ENCODE data around the gene SIGLEC15. TPM values are rescaled to one million over a fixed set of nuclear protein-coding genes. Genes with fewer than 3 reads are reported as not detected.
"Not testable (repeated sequence)": the region's sequence is repeated elsewhere in the genome, so short reads cannot be mapped to it uniquely, and the experiment has no call there.

Gene SIGLEC15
- total RNA-seq, 1 donor from 2014 or later: 0.31 TPM

DNA sequence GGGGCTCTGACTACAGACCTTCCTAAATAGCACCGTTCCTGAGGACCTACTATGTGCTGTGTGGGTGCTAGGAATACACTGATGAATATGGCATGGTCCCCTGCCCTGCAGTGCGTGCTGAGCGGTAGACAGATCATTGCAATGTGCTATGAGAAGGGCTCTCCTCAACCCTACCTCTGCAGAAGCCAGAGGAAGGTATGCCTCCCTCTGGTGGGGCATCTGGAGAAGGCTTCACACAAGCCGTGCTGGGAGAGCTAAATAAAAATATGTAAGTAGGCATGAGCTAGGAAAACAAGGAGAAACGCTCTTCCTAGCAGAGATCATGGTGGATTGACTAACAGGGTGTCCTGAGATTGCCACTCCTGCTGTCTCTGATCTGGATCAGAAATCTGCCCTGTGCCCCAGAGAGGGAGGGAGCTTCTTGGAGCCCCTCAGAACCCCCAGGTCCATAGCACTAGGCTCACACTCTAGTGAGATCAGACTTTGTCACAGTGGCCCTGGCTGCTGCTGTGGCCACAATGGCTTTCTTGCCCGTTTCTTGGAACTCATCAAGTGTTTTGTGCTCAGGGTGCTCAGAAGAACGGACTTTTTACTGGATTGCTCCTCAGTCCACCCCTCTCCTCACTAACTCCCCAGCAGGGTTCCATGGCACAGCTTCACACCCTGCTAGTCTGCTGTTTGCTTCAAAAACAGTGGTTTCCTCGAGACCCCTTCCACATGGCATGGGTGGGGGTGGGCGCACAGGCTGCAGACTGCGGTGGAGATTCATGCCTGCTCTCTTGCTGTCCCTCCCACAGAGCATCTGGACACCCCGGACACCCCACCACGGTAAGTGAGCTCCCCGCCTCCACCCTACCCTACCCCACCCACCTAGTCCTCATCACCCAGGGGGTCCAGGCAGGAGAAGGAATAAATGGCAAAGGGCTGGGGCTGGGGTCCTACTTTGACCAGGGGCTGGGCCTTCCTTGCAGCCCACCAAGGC is 14.2 kb downstream of the SIGLEC15 start:
- intact Hi-C loops (cut with DNase I): loop anchor here (10.0 kb wide), 1 partner anchor 175 kb away; no protein-coding TSS in a partner anchor
- no peak for DNase-seq (ENCODE audit: low spot score)
- ATAC-seq: peak; percentile 46

DNA sequence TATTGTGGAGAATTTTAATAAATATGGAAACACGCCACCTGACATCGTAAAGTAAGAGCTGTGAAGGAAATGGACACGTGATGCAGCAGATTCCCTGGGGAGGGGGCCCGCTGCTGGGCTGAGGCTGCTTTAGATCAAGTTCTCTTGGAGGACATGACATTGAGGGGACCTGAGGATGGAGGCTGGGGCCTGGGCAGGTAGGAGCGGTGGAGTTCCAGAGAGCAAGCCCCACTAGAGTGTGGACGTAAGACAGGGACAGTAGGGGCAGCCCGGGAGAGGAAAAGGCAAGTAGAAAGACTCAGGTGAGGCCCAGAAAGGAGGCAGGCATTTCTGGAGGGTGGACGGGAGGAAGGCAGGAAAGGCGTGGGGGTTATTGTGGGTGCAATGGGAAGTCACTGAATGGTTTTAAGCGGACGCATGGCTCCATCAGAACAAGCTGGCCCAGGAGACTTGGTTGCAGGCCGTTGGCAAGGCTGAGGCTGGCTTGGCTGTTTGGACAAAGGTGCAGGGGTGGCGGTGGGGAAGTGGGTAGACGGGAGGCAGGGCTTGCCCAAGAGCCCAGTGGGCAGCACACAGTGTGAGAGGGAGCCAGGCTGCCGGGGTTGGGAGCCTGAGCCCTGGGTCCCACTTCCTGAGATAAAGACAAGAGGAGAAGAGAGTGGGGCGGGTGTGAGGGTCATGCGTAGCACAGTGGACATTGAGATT is 15.7 kb downstream of the SIGLEC15 start:
- DNase-seq (ENCODE audit: low spot score) (no peak), ATAC-seq (no peak)
- intact Hi-C loops (cut with DNase I): loop anchor here (10.0 kb wide), 1 partner anchor 176 kb away; no protein-coding TSS in a partner anchor

DNA sequence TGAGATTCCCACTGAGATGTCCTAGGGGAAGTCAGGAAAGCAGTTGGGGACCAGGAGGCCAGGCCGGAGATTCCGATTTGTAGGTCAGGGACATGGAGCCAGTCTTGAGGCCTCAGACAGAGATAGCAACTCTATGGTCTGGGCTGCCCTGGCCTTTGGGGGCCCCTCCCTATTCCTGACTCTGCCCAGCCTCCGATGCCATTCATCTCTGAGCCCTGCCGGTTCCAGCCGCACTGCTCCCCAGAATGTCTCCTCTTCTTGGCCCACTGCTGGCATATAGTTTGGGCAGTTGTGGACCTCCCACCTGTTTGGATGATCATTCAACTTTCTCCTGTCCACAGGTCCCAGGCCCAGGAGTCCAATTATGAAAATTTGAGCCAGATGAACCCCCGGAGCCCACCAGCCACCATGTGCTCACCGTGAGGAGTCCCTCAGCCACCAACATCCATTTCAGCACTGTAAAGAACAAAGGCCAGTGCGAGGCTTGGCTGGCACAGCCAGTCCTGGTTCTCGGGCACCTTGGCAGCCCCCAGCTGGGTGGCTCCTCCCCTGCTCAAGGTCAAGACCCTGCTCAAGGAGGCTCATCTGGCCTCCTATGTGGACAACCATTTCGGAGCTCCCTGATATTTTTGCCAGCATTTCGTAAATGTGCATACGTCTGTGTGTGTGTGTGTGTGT is 16.4 kb downstream of the SIGLEC15 start:
- no peak for DNase-seq (ENCODE audit: low spot score)
- ATAC-seq: no peak
- intact Hi-C loops (cut with DNase I): loop anchor here (10.0 kb wide), 1 partner anchor 177 kb away; no protein-coding TSS in a partner anchor

DNA sequence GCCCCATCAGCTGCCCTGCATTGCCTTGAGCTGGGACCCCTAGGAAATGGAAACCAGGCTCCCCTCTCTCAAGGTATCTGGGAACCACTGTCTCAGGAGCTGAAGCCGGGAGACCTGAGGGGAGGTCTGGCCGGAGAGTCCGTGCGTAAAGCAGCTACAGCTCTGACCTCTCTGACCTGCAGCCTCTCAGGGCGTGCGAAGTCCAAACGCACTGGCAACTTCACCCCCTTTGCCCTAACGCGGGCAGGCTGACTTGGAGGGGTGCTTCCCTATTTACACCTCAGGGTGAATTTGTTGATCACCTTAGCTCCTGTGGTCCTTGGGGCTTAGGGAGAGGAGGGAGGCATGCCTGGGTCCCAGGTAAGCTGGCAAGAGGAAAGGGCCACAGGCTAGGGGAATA is 17.5 kb downstream of the SIGLEC15 start:
- intact Hi-C loops (cut with DNase I): loop anchor here (10.0 kb wide), 1 partner anchor 178 kb away; no protein-coding TSS in a partner anchor
- ATAC-seq: no peak
- DNase-seq (ENCODE audit: low spot score): no peak

DNA sequence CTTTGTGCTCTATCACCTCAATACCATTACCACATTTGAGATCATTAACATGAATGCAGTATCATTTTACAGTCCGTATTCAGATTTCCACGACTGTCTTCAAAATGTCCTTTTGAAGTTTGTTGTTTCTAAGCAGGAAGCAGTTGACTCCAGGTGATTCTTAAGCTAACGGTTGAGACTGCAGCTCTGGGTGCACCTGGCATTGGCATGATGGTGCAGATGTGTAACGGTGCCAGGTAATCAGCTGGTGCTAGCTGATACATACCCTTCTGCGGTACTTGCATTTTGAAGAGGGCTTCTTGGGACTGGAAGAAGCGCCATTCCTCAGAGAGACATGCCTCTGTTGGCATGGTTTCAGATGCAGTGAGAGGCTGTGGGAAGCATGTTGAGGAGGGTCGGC is 19.5 kb downstream of the SIGLEC15 start:
- ATAC-seq (no peak), DNase-seq (ENCODE audit: low spot score) (no peak)
- intact Hi-C loops (cut with DNase I): loop anchor here (10.0 kb wide), 1 partner anchor 180 kb away; no protein-coding TSS in a partner anchor

DNA sequence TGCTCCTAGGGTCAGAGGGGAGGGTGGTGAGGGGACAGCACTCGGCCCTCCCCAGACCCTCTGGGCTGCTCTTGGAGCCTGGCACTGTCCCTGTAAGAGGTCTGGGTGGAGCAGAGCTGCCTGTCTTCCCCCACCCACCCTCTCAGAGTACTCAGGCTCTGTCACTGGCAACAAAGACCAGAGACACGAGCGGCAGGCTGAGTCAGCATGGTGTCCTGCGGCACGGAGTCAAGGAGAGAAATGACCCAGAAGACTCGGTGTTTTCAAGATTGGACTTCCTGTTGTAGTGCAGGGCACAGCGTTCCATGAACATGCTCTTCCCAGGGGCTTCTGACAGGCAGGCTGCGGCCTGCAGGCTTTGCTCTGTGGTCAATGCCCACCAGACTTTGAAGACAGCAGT is 19.9 kb downstream of the SIGLEC15 start:
- intact Hi-C loops (cut with DNase I): loop anchor here (10.0 kb wide), 1 partner anchor 181 kb away; no protein-coding TSS in a partner anchor
- DNase-seq (ENCODE audit: low spot score): no peak
- no peak for ATAC-seq

DNA sequence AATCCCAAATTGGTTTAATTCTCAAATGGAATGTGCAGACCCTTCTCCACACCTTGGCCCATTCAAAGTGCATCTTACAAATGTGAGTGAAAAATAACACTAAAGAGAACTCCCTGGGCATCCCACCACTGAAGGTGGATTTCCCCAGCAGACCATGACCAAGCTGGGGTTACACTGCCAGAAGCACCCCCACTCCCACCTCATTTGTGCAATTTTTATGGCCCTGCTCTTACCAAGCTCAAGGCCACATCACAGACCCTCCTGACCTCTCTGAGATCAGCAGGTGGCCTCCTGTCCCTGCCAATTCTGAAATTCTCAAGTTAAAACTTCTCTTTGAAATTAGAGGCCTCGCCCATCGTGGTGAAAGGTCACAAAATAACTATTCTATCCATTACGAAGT is 21.6 kb downstream of the SIGLEC15 start:
- ATAC-seq (no peak), DNase-seq (ENCODE audit: low spot score) (no peak)
- intact Hi-C loops (cut with DNase I): loop anchor here (10.0 kb wide), 1 partner anchor 182 kb away; no protein-coding TSS in a partner anchor

DNA sequence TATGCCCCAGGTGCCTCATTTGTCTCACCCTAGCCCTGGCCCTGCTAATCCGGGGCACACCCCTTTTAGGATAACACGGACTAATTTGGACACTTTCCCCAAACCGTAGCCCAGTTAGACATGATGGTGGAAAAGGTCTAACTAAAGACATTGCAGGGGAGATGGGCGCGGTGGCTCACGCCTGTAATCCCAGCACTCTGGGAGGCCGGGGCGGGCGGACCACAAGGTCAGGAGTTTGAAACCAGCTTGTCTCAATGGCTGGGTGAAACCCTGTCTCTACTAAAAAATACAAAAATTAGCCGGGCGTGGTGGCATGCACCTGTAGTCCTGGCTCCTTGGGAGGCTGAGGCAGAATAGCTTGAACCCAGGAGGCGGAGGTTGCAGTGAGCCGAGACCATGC is 23.2 kb downstream of the SIGLEC15 start:
- ATAC-seq; DNase-seq (ENCODE audit: low spot score): not testable (repeated sequence)
- intact Hi-C loops (cut with DNase I): loop anchor here (10.0 kb wide), 1 partner anchor 184 kb away; no protein-coding TSS in a partner anchor

DNA sequence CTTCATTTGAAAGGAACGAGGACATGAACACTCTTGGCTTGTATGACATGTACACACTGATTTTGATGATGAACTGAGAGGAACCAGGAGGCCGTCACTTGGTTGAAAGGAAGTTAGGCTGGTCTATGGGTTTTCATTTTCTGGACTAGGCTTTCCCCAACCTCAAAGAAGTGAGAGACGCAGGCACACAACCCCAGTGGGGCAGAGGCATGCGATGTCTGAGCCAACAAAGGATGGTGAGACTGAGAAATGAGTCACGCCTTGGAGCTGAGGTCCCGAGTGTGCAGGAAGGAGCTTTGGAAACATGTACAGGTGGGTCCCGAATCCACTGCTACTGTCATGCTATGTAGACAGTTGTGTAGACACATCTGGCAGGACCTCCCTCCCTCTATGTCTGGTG is 24.1 kb downstream of the SIGLEC15 start:
- no peak for ATAC-seq

DNA sequence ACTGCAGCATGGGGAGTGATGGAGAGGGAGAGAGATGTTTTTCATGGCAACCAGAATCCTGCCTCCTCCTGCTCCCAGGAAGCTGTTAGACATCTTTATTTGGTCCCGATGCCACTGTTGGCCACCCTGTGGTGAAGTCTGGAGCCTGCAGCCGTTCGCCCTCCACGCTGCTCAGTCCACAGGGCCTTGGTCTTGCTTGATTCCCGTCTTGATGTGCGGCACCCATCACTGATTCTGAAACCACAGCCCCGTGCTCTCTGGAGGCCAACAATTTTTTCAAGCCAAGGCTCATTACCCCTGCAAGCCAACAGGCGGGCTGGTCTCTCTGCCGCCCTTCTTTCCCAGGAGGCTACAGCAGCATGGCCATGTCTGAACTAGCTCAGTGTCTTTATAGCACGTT is 24.5 kb downstream of the SIGLEC15 start:
- no peak for DNase-seq (ENCODE audit: low spot score)
- no peak for ATAC-seq
- intact Hi-C loops (cut with DNase I): no loop called here

More for the DNA sequence above, 24.1 kb downstream of the SIGLEC15 start:
- no peak for DNase-seq (ENCODE audit: low spot score)
- intact Hi-C loops (cut with DNase I): loop anchor here (10.0 kb wide), 1 partner anchor 185 kb away; no protein-coding TSS in a partner anchor

DNA sequence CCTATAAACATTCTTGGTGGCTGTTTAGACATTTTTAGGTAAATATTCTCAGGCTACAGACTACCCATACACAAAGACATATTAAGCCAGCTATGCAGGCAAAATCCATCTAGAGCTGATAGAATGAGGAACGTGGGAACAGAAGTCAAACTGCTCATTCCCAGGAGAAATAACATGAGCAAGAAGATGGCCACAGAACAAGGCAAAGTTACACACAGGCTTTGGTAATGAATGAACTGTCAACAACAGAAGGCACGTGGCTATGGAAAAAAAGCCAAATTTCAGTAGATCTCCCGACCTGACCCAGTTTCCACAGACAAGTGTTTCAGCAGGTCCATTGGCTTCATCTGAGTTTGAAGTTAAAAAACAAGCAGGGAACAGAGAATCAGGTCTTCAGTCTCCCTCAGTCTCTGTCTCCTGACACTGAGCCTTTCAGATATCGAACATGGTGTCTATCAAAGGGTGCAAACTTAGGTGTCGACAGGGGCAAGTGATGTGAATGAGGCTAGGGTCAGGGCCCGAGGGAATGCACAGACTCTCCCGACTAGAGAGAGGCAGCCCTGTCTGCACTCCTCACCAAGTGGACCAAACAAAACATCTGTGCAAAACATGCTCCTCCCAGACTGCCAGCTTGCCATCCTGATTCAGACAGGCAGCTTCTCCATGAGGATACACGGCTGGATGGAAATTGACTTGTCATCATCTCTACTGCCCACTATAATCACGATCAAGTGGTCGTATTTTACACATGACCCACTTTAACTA is 25.9 kb downstream of the SIGLEC15 start:
- ATAC-seq: peak; percentile 79
- DNase-seq (ENCODE audit: low spot score): no peak
- intact Hi-C loops (cut with DNase I): no loop called here

DNA sequence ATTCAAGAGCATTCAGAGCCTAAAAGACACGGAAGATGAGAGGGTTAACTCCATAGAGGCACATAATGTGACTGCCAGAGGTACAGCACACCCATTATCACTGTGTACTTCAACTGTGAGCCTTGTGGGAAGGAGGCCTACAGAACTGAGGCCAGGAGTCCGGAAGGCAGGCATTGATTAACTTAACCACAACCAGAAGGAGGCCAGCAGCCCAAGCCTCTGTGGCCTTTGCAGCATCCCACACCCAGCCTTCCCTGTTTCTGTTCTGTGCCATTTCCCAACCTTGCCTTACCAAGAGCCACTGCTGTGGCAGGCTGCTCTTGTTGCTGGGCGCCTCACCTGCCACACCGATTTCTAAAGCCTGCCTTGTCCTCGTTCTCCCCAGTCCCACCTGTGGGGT is 27.2 kb downstream of the SIGLEC15 start:
- ATAC-seq: no peak
- intact Hi-C loops (cut with DNase I): no loop called here
- DNase-seq (ENCODE audit: low spot score): no peak

DNA sequence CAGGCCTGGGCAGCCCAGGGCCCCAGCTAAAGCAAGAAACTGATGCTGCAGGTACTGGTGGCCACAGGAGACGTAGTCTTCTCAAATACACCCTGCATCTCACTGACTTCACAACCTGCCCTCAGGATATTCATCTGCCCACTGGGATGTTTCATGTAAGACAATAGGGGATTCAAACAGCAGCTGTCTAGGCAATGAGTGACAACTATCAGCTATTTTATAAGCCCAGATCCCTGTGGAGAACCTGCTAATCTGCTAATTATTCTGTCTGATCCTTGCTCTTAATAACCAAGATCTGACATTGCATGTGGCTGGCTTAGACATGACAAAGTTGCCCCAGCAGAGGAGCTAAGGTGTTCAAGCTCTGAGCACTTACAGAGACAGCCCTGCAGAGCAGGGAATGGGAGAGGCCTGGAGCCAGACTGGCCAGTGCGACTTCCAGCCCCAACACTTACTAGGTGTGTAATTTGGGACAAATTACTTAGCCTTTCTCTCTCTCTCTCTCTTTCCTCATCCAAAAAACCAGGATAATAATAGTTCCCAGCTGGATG is 28.6 kb downstream of the SIGLEC15 start:
- ATAC-seq (no peak), DNase-seq (ENCODE audit: low spot score) (no peak)
- intact Hi-C loops (cut with DNase I): no loop called here

DNA sequence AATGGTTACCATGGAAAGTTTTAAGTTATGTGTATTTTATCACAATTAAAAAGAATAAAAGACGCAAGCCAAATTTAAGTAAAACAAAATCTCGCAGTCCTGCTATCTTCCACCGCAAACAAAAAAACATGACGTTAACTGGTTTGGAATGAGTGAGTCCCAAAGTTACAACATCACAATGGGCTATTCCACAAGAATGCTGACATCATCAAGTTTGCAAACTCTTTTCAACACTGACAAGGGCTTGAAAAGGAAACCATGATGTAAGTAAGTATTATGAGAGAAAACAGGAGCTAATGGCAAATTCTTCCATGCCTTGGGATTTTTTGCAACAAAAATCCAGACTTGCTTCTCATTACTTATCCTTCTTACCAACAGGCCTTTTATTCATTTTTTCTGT is 31.1 kb downstream of the SIGLEC15 start:
- ATAC-seq: no peak
- DNase-seq (ENCODE audit: low spot score): no peak
- intact Hi-C loops (cut with DNase I): no loop called here

DNA sequence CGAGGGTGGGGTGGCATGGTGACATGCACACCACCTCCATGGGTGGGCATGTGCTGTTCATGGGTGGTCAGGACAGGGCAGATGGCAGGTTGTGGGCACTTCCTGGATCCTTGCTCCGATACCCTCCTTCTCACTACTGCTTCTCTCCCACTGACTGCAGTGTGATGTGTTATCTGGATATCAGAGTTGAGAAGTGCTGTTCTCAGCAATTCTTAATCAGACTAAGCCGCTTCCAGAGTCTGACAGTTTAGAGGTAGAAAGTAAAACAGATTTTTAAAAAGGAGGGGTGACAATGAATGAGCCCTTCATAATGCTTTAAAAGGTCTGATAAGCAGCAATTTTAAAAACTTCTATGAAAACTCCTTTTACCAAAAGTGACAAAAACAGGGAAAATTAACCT is 33.9 kb downstream of the SIGLEC15 start:
- ATAC-seq: no peak
- no peak for DNase-seq (ENCODE audit: low spot score)
- intact Hi-C loops (cut with DNase I): no loop called here

DNA sequence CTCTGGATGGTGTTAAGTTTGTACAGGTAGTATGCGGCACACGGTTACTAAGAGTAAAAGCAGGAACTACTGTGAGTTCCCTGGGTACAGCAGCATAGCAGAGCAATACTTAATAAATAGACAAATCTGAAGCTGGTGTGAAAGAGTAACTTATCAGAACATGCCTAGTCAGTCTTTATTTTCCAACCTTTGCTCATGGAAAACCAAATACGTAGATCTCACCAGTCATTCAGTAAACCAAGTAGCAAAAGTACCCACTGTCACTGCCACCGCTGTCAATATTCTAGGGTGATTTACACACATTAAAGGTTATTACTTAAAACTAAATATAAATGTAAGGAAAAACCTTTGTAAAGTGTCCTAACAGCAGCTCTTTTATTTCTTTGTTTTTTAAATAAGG is 35.0 kb downstream of the SIGLEC15 start:
- ATAC-seq: no peak
- DNase-seq (ENCODE audit: low spot score): no peak
- intact Hi-C loops (cut with DNase I): no loop called here

DNA sequence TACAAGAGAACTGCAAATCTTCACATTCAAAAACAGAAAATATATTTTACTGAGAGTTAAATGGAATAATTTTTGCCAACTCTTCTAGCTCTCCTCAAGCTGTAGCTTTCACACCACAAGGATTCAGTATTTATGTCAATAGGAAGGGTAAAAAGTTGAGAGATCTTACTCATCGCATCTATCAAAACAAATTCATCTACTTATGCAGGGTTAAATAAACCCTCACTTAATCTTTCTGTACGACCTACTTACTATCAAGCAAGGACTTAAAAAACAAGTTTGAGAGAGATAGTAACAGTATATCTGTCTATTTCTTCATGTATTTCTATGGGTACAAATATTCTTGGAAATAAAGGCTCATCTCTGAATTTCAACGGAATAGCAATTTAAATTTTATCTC is 35.5 kb downstream of the SIGLEC15 start:
- DNase-seq (ENCODE audit: low spot score) (no peak), ATAC-seq (no peak)
- intact Hi-C loops (cut with DNase I): no loop called here

DNA sequence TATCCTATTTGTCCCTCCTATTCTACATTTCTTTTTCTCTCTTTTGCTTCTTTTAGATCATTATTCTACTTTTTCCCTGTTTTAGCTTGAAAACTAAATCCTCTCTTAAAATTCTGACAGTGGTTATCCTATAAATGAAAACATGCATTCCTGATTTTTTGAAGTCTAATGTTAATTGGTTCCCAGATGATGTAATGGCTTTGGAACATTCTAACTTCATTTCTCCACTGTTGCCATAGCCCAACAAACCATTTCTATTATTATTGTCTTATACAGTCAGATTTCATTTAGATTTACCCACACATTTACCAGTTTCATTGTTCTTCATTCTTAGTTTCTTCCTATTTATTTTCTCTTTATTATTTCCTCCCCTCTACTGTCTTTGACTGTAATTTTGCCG is 36.5 kb downstream of the SIGLEC15 start:
- no peak for DNase-seq (ENCODE audit: low spot score)
- no peak for ATAC-seq
- intact Hi-C loops (cut with DNase I): no loop called here
